Activated CD4-positive, alpha-beta T cell treated with anti-CD3 and anti-CD28 coated beads for 48 hours (primary cell): ENCODE data around the gene CCDC88B.
"Not testable (repeated sequence)": the region's sequence is repeated elsewhere in the genome, so short reads cannot be mapped to it uniquely, and the experiment has no call there.

Experiments
- DNase-seq: peaks from one replicate; pipeline ENCODE4 v3.0.0-alpha.2; 2020

The CCDC88B gene

GRCh38 chr11:64305691-64306562 lies 34.1 kb upstream of the CCDC88B start:
- peak; percentile 79 for DNase-seq

- DNase-seq = no peak
These were observed 33.5 kb upstream of the CCDC88B start for GRCh38 chr11:64306563-64306875.

- no peak for DNase-seq
These were observed 33.0 kb upstream of the CCDC88B start for GRCh38 chr11:64306876-64307622.

- DNase-seq = not testable (repeated sequence)
These were observed 32.2 kb upstream of the CCDC88B start for GRCh38 chr11:64307795-64308194.

GRCh38 chr11:64312947-64313346 lies 27.1 kb upstream of the CCDC88B start:
- DNase-seq = no peak

GRCh38 chr11:64313491-64314145 lies 26.4 kb upstream of the CCDC88B start:
- DNase-seq = no peak

- no peak for DNase-seq
These were observed 25.7 kb upstream of the CCDC88B start for GRCh38 chr11:64314146-64314804.

- DNase-seq = no peak
These were observed 25.0 kb upstream of the CCDC88B start for GRCh38 chr11:64314805-64315561.

- DNase-seq = not testable (repeated sequence)
These were observed 24.1 kb upstream of the CCDC88B start for GRCh38 chr11:64315667-64316526.

GRCh38 chr11:64316672-64317324 lies 23.2 kb upstream of the CCDC88B start:
- peak; percentile 50 for DNase-seq

- DNase-seq = peak; percentile 98
These were observed 22.6 kb upstream of the CCDC88B start, which contains the start of gene TRMT112 for GRCh38 chr11:64317325-64317960. Gene TRMT112, minus strand, starts transcription at chr11:64317559. Its CDS starts 33 bp downstream, at chr11:64317526.

- DNase-seq = peak; percentile 96
These were observed 21.8 kb upstream of the CCDC88B start, which contains the start of gene PRDX5 for GRCh38 chr11:64317961-64318765. Gene PRDX5, plus strand, starts transcription at chr11:64318121. Its CDS starts 95 bp downstream, at chr11:64318216.

GRCh38 chr11:64318766-64319761 lies 20.9 kb upstream of the CCDC88B start:
- no peak for DNase-seq

- no peak for DNase-seq
These were observed 19.4 kb upstream of the CCDC88B start for GRCh38 chr11:64320556-64320955.

GRCh38 chr11:64321026-64321425 lies 19.0 kb upstream of the CCDC88B start:
- no peak for DNase-seq

GRCh38 chr11:64321533-64321932 lies 18.5 kb upstream of the CCDC88B start:
- no peak for DNase-seq

GRCh38 chr11:64322925-64323260 lies 17.1 kb upstream of the CCDC88B start:
- no peak for DNase-seq

GRCh38 chr11:64323373-64323772 lies 16.6 kb upstream of the CCDC88B start:
- no peak for DNase-seq
